H1 (cell line): ENCODE measurements around the gene HDAC8. TPM values are rescaled to one million over a fixed set of nuclear protein-coding genes. Genes with fewer than 3 reads are reported as not detected.

Experiments
- CTCF ChIA-PET: fragments of 300-600 bp; sonication (Branson Sonifier 250); formaldehyde crosslinking; loops from one replicate; lab custom pipeline; 2021; ENCODE audit not compliant: partially characterized antibody; lab: Charles Lee
- POLR2A ChIA-PET: fragments of 300-600 bp; sonication (Branson Sonifier 250); formaldehyde crosslinking; loops from one replicate; lab custom pipeline; 2021; ENCODE audit warnings: inconsistent platforms; ENCODE audit not compliant: partially characterized antibody; lab: Charles Lee
- DNase-seq, 2 experiments: peaks; one replicate each; pipeline versions ENCODE4 v3.0.0 to v3.0.0-alpha.2; 2010 to 2022; ENCODE audit warnings: low spot score in 2 of 2, low read depth in 1 of 2, mixed read lengths in 1 of 2
- FAIRE-seq: peaks from 2 replicates; lab custom pipeline; 2011; peaks lifted over from hg19 to GRCh38; lab: Jason Lieb, UNC
- H2AFZ ChIP-seq: 2 replicates; pipeline ENCODE4 v1.8.1; 2012; ENCODE audit warnings: low read length, inconsistent platforms
- H2AK5ac ChIP-seq: 2 replicates; pipeline ENCODE4 v1.6.1; 2013; ENCODE audit warnings: low read depth, low read length
- H2BK120ac ChIP-seq: replicated peaks from 2 replicates; pipeline ENCODE3; 2013; ENCODE audit warnings: low read depth, low read length, inconsistent platforms
- H2BK12ac ChIP-seq: 2 replicates; pipeline ENCODE4 v1.6.1; 2013; ENCODE audit warnings: low read depth, low read length
- H2BK15ac ChIP-seq: 2 replicates; pipeline ENCODE4 v1.6.1; 2013; ENCODE audit warnings: low read length
- H2BK20ac ChIP-seq: 2 replicates; pipeline ENCODE4 v1.6.1; 2013; ENCODE audit warnings: low read length
- H2BK5ac ChIP-seq: 2 replicates; pipeline ENCODE4 v1.6.1; 2013; ENCODE audit warnings: low read depth, low read length
- H3K14ac ChIP-seq: 2 replicates; pipeline ENCODE4 v1.6.1; 2013; ENCODE audit warnings: inconsistent platforms; ENCODE audit not compliant: insufficient read length
- H3K18ac ChIP-seq: 2 replicates; pipeline ENCODE4 v1.6.1; 2013; ENCODE audit warnings: low read length; ENCODE audit errors: extremely low read depth
- H3K23ac ChIP-seq: 2 replicates; pipeline ENCODE4 v1.6.1; 2013; ENCODE audit warnings: inconsistent platforms; ENCODE audit not compliant: insufficient read length
- H3K23me2 ChIP-seq: 2 replicates; pipeline ENCODE4 v1.6.1; 2013; ENCODE audit warnings: low read depth, low read length
- H3K27ac ChIP-seq: 2 replicates; pipeline ENCODE4 v1.6.1; 2011; ENCODE audit warnings: low read depth, low read length, inconsistent platforms
- H3K27me3 ChIP-seq, 4 experiments: replicated peaks in 1 of 4; 1 replicate in 1 of 4; 2 replicates in 3 of 4; pipeline versions ENCODE4 v1.6.1 to v1.8.1; 2011 to 2013; ENCODE audit warnings: low read length in 3 of 4, mild to moderate bottlenecking in 3 of 4, inconsistent platforms in 2 of 4, mixed read lengths in 2 of 4, moderate library complexity in 1 of 4; ENCODE audit not compliant: control insufficient read depth in 3 of 4, insufficient read depth in 3 of 4; ENCODE audit errors: extremely low read depth in 1 of 4
- H3K36me3 ChIP-seq, 4 experiments: 2 replicates each; pipeline versions ENCODE4 v1.6.1 to v1.8.1; 2011 to 2013; ENCODE audit warnings: mild to moderate bottlenecking in 4 of 4, low read length in 3 of 4, moderate library complexity in 2 of 4, control low read depth in 1 of 4, inconsistent platforms in 1 of 4; ENCODE audit not compliant: insufficient read depth in 4 of 4, control insufficient read depth in 2 of 4
- H3K4ac ChIP-seq: replicated peaks from 2 replicates; pipeline ENCODE3; 2013; ENCODE audit warnings: low read length, low read depth, mixed read lengths, inconsistent platforms; ENCODE audit not compliant: insufficient read length
- H3K4me1 ChIP-seq, 4 experiments: replicated peaks in 1 of 4; 1 replicate in 1 of 4; 2 replicates in 3 of 4; pipeline versions ENCODE4 v1.6.1 to v1.8.1; 2011 to 2013; ENCODE audit warnings: low read length in 3 of 4, inconsistent platforms in 2 of 4, mixed read lengths in 1 of 4; ENCODE audit not compliant: insufficient read depth in 4 of 4, control insufficient read depth in 3 of 4
- H3K4me2 ChIP-seq, 2 experiments: 2 replicates each; pipeline versions ENCODE4 v1.6.1 to v1.8.1; 2011 to 2013; ENCODE audit warnings: low read depth in 2 of 2, low read length in 2 of 2, control low read depth in 1 of 2, inconsistent platforms in 1 of 2, mild to moderate bottlenecking in 1 of 2; ENCODE audit not compliant: insufficient read depth in 1 of 2
- H3K4me3 ChIP-seq, 4 experiments: fragments of 200-600, 300-600 bp in 1 of 4; sonication (generic), shearing (Covaris generic), sonication (Bioruptor Twin) in 1 of 4; 2 replicates each; pipeline versions ENCODE4 v1.5.1 to v1.8.1; 2011 to 2016; ENCODE audit warnings: low read length in 4 of 4, low read depth in 3 of 4, control low read depth in 2 of 4, inconsistent platforms in 2 of 4, mild to moderate bottlenecking in 2 of 4, mixed read lengths in 1 of 4, moderate library complexity in 1 of 4; ENCODE audit not compliant: insufficient read depth in 2 of 4; ENCODE audit errors: extremely low read depth in 1 of 4
- H3K56ac ChIP-seq: replicated peaks from 2 replicates; pipeline ENCODE3; 2013; ENCODE audit warnings: low read depth, mild to moderate bottlenecking, mixed read lengths, low read length, inconsistent platforms; ENCODE audit not compliant: insufficient read length
- H3K79me1 ChIP-seq: 2 replicates; pipeline ENCODE4 v1.6.1; 2013; ENCODE audit warnings: low read depth, low read length, control low read depth
- H3K79me2 ChIP-seq, 2 experiments: 2 replicates each; pipeline versions ENCODE4 v1.6.1 to v1.8.1; 2012 to 2013; ENCODE audit warnings: low read length in 2 of 2, mild to moderate bottlenecking in 2 of 2, inconsistent platforms in 1 of 2; ENCODE audit not compliant: insufficient read depth in 2 of 2, control insufficient read depth in 1 of 2
- H3K9ac ChIP-seq, 4 experiments: replicated peaks in 1 of 4; 1 replicate in 1 of 4; 2 replicates in 3 of 4; pipeline versions ENCODE4 v1.6.1 to v1.8.1; 2011 to 2013; ENCODE audit warnings: low read depth in 3 of 4, low read length in 3 of 4, control low read depth in 2 of 4, mild to moderate bottlenecking in 2 of 4, moderate library complexity in 2 of 4, inconsistent platforms in 1 of 4; ENCODE audit errors: extremely low read depth in 1 of 4
- H3K9me3 ChIP-seq, 2 experiments: 2 replicates each; pipeline versions ENCODE4 v1.6.1 to v1.8.1; 2012 to 2013; ENCODE audit warnings: mild to moderate bottlenecking in 2 of 2, moderate library complexity in 2 of 2, control low read depth in 1 of 2, inconsistent platforms in 1 of 2, low read depth in 1 of 2, low read length in 1 of 2, mixed read lengths in 1 of 2; ENCODE audit not compliant: insufficient read depth in 2 of 2
- H4K20me1 ChIP-seq, 2 experiments: replicated peaks in 1 of 2; 2 replicates each; pipeline versions ENCODE3 to v1.8.1; 2011 to 2013; ENCODE audit warnings: inconsistent platforms in 2 of 2, low read length in 2 of 2, mild to moderate bottlenecking in 1 of 2; ENCODE audit not compliant: insufficient read depth in 2 of 2, control insufficient read depth in 1 of 2
- H4K5ac ChIP-seq: 2 replicates; pipeline ENCODE4 v1.6.1; 2013; ENCODE audit warnings: low read length, low read depth, mixed read lengths, inconsistent platforms; ENCODE audit not compliant: insufficient read length
- H4K8ac ChIP-seq: 2 replicates; pipeline ENCODE4 v1.8.0; 2013; ENCODE audit warnings: mild to moderate bottlenecking, moderate library complexity, low read length, inconsistent platforms; ENCODE audit not compliant: insufficient read depth; ENCODE audit errors: extremely low read depth
- H4K91ac ChIP-seq: replicated peaks from 2 replicates; pipeline ENCODE3; 2013; ENCODE audit warnings: low read length, mixed read lengths, inconsistent platforms; ENCODE audit not compliant: insufficient read length
- BCL11A ChIP-seq, 2 experiments: IDR thresholded peaks; one replicate each; pipeline ENCODE4 v1.6.1; 2011; ENCODE audit warnings: low read depth in 2 of 2, low read length in 2 of 2, mild to moderate bottlenecking in 2 of 2
- BRCA1 ChIP-seq: IDR thresholded peaks from 2 replicates; pipeline ENCODE4 v1.6.1; 2012; ENCODE audit warnings: low read depth, low read length, improper control_type of control experiment
- EZH2 ChIP-seq: fragments of 200-600 bp; sonication (generic); IDR thresholded peaks from 2 replicates; pipeline ENCODE4 v1.7.1; 2012; ENCODE audit warnings: low read depth, mild to moderate bottlenecking, moderate library complexity, low read length, inconsistent platforms; ENCODE audit not compliant: severe bottlenecking
- JUN ChIP-seq: IDR thresholded peaks from 2 replicates; pipeline ENCODE4 v1.6.1; 2011; ENCODE audit warnings: low read depth, mild to moderate bottlenecking, improper control_type of control experiment, low read length
- SIX5 ChIP-seq: IDR thresholded peaks from 2 replicates; pipeline ENCODE4 v1.6.1; 2011; ENCODE audit warnings: mild to moderate bottlenecking, low read depth, low read length
- WGBS, 2 experiments: shearing (Covaris generic) in 1 of 2; methylation state at CpG; one replicate each; pipeline versions ENCODE4 v1.1.6 to v1.1.7; 2013 to 2015; ENCODE audit warnings: low lambda C conversion rate in 2 of 2, mixed read lengths in 2 of 2, inconsistent platforms in 1 of 2, low coverage in 1 of 2, missing lambda C conversion rate in 1 of 2; ENCODE audit not compliant: insufficient replicate concordance in 2 of 2, insufficient coverage in 1 of 2, insufficient read length in 1 of 2; ENCODE audit errors: extremely low coverage in 1 of 2, missing lambda C conversion rate in 1 of 2; 5-methylcytosine and 5-hydroxymethylcytosine counted together
- polyA plus RNA-seq, 7 experiments: library from polyadenylated mRNA; depleted of rRNA in 3 of 7; stranded (reverse) in 5 of 7; unstranded in 2 of 7; fragments of >200 nt in 5 of 7; fragments of 200-250 nt in 2 of 7; gene quantifications; 1 replicate in 5 of 7; 2 replicates in 1 of 7; 4 replicates in 1 of 7; pipeline versions ENCODE4 v1.2.1 to v1.2.3, GENCODE V29; 2011 to 2013; ENCODE audit warnings: missing spikeins in 2 of 7, mixed read lengths in 2 of 7
- total RNA-seq: library from RNA; stranded (reverse); fragmentation: NEBNext Ultra II Directional; extraction: Animal tissue kit (Norgen Biotek cat#: 25700); gene quantifications from 2 replicates; pipeline ENCODE4 v1.2.1, GENCODE V29; 2021

The HDAC8 gene
- total and polyA plus RNA-seq, 2 of the 8 experiments (the other 6 are each of a cell fraction or from before 2014, with no cell fraction given) = 9.7 to 20.3 TPM

GRCh38 chrX:72576141-72576894, 3.7 kb upstream of the HDAC8 start:
- H3K4ac ChIP-seq = no peak overlapping the region
- no peak overlapping the region for H4K5ac ChIP-seq
- H2AFZ ChIP-seq = no peak overlapping the region
- TF ChIP-seq SIX5 = no peak
- TF ChIP-seq BCL11A (IDR thresholded peaks at IDR 0.05; ENCODE audit: low read depth in 2 of 2, low read length in 2 of 2) = no peak
- no peak for TF ChIP-seq BRCA1
- TF ChIP-seq JUN = no peak
- no peak for TF ChIP-seq EZH2
- no peak overlapping the region for H3K27ac ChIP-seq
- no peak overlapping the region for H4K8ac ChIP-seq
- no peak overlapping the region for H3K23ac ChIP-seq
- H2BK20ac ChIP-seq = no peak overlapping the region
- no peak overlapping the region for H3K4me3 ChIP-seq
- ChIA-PET POLR2A (no interaction called here), CTCF (interaction anchor here (0.6 kb wide), 1 partner anchor 924 kb away, joined by 3 read pairs; no protein-coding TSS in a partner anchor)
- no peak overlapping the region for H2AK5ac ChIP-seq
- no peaks in the 10 kb centered on the region for H3K9me3 ChIP-seq
- no peaks in the 10 kb centered on the region for H3K79me2 ChIP-seq
- H3K9ac ChIP-seq = no peak overlapping the region
- no peak overlapping the region for H2BK120ac ChIP-seq
- no peaks in the 10 kb centered on the region for H3K36me3 ChIP-seq
- FAIRE-seq (no peak), DNase-seq (no peak)
- no peak overlapping the region for H2BK15ac ChIP-seq
- 89% methylated on average over 7 of the region's 7 CpGs; no CpG with 5 or more reads in 1 of the 2 experiments for WGBS, 2 experiments
- no peaks in the 10 kb centered on the region for H3K23me2 ChIP-seq
- no peaks in the 10 kb centered on the region for H3K4me1 ChIP-seq
- no peak overlapping the region for H3K18ac ChIP-seq
- no peak overlapping the region for H4K91ac ChIP-seq
- no peak overlapping the region for H3K4me2 ChIP-seq
- H3K27me3 ChIP-seq = no peaks in the 10 kb centered on the region
- H4K20me1 ChIP-seq = no peaks in the 10 kb centered on the region
- H3K14ac ChIP-seq = no peak overlapping the region
- no peak overlapping the region for H2BK12ac ChIP-seq
- H3K79me1 ChIP-seq = no peaks in the 10 kb centered on the region
- H3K56ac ChIP-seq = no peak overlapping the region
- H2BK5ac ChIP-seq = no peak overlapping the region
